T-helper 2 cell treated with Interferon-gamma antibody and Interleukin-4, amounts not matched to agents 5 μg/mL and 100 μg/mL, for 36 hours (primary cell): ENCODE data around the gene LXN.

Experiments
- DNase-seq: peaks from one replicate; pipeline ENCODE4 v3.0.0; 2021; ENCODE audit warnings: low spot score
- H3K27ac Mint-ChIP-seq: one replicate; pipeline ENCODE4 v1.8.0; 2021; ENCODE audit warnings: mild to moderate bottlenecking, mixed read lengths
- H3K27me3 Mint-ChIP-seq: one replicate; pipeline ENCODE4 v1.8.0; 2021; ENCODE audit warnings: low read depth, mixed read lengths
- H3K36me3 Mint-ChIP-seq: one replicate; pipeline ENCODE4 v1.8.0; 2021; ENCODE audit warnings: low read depth, mixed read lengths
- H3K4me1 Mint-ChIP-seq: one replicate; pipeline ENCODE4 v1.8.0; 2021; ENCODE audit warnings: low read depth, mixed read lengths
- H3K4me3 Mint-ChIP-seq: one replicate; pipeline ENCODE4 v1.8.0; 2022; ENCODE audit warnings: mild to moderate bottlenecking, moderate library complexity, mixed read lengths
- H3K9me3 Mint-ChIP-seq: one replicate; pipeline ENCODE4 v1.8.0; 2021; ENCODE audit warnings: mixed read lengths

LXN gene, protein sequence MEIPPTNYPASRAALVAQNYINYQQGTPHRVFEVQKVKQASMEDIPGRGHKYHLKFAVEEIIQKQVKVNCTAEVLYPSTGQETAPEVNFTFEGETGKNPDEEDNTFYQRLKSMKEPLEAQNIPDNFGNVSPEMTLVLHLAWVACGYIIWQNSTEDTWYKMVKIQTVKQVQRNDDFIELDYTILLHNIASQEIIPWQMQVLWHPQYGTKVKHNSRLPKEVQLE

DNA sequence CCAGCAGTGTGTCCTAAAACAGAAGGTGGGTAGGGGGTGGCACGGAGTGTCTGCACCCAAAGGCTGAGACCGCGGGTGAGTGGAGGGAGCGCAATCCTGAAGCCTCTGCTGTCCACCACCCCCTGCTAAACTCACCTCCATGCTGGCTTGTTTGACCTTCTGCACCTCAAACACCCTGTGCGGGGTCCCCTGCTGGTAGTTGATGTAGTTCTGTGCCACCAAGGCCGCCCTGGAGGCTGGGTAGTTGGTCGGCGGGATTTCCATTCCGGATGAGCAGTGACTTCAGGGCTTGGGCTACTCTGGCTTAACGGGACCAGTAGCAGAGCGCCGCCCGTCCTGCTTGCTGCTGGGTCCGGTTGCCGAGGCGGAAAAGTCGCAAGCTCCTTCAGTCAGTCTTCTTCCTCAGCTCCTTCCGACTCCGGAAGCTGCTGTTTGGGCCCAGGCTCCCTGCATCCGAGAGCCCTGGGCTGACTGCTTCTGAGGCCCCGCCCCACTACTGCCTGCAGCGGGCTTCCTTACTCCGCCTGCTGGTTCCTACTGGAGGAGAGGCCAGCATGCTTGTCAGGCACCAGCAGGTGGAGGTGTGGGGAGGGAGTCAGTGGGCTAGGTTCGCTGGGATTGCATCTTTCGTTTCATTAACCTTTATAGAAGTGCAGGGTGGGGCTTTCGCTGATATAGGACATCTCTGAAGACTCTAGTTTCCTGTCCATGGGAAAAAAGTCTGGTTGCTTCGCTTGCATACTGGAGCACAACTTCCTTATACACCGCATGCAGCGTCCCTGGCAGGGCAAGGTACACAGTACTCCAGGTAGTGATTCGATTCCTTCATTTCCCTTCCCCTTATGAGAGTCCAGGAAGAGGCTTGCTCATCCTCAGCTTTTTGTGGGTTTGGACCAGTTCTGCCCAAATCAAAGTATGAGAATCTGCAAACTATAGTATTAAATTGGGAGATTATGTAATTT lies at the start of gene LXN:
Gene LXN, minus strand, starts transcription at position 434 of the 962 bp plus-strand sequence. Its CDS starts 170 bp downstream, at position 264.
- Mint-ChIP-seq H3K4me1 (peaks cover 17% of the 10 kb centered on the region), H3K9me3 (no peaks in the 10 kb centered on the region), H3K36me3 (peaks cover 31% of the 10 kb centered on the region), H3K4me3 (peak within 1 kb of the TSS; percentile 89), H3K27me3 (no peaks in the 10 kb centered on the region), H3K27ac (peak within 1 kb of the TSS; percentile 95)
- DNase-seq: peak; percentile 81

DNA sequence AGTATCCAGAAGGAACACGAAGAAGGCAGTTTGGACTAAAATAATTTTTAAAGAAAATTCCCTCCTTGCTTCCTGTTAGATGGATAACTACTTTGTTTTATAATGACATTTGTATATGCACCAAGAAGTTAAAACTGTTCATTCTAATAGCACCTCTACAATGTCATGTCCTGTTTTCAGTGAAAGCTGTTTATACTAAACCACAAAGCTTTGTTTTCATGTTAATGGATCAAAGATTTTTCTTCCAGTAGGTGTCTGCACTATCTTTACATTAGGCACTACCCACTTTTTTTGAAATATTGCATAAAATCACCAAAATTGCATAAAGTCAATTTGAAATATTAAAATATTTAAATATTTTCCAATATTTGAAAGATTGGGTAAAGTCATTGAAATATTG lies 49.7 kb upstream of the LXN start:
- Mint-ChIP-seq H3K27me3 (no peaks in the 10 kb centered on the region), H3K9me3 (no peaks in the 10 kb centered on the region), H3K4me1 (peaks cover 17% of the 10 kb centered on the region), H3K36me3 (peaks cover 15% of the 10 kb centered on the region), H3K27ac (no peak overlapping the region), H3K4me3 (no peak overlapping the region)
- DNase-seq: no peak

DNA sequence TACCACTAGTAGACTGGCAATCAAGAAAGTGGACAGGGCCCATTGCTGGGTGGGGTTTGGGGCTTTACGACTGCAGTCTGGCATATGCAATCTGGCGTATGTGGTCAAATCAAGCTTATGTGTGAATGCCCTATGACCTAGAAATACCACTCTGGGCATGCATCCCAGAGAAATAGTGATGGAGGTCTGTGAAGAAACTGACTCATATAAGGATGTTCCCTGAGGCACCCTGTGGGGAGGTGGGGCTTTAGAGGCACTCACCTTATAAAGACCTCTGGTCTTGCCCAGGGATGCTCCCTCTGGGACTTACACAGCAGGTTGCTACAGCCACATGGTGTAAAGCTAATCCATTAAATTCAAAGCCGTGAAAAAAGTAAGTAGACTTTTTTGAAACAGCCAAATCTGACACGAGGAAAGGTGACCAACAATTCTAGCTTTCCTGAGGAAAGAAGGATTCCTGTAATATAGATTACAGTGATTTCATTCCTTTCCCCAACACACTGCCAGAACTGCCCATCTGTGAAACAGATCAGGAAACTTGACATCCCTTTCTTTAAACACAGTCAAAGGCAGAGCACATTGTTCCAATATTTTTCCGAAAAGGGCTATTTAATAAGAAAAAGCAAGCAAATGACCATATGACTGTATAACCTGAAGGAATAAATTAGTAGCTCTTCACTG lies 46.2 kb upstream of the LXN start:
- Mint-ChIP-seq H3K4me3 (no peak overlapping the region), H3K4me1 (peaks cover 19% of the 10 kb centered on the region), H3K27ac (no peak overlapping the region), H3K36me3 (peaks cover 15% of the 10 kb centered on the region), H3K27me3 (no peaks in the 10 kb centered on the region), H3K9me3 (no peaks in the 10 kb centered on the region)
- no peak for DNase-seq

DNA sequence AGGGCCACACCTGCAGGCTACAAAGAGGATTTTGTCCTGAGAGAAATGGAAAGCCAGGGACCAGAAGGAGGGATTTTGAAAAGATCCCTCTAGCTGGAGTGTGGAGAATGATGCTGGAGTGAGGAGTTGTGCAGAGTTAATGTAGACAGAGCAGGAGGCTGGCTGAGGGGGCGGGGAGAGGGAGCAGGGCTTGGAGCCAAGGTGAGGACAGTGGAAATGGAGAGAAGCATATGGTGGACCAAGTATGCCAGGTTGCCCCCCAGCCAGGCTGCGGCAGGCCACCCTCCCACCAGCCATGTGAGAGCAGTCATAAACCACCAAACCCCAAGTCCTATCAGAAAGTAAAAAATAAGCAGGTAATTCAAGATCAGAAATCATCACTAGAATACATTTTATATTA lies 45.1 kb upstream of the LXN start:
- Mint-ChIP-seq H3K4me3 (no peak overlapping the region), H3K4me1 (peaks cover 15% of the 10 kb centered on the region), H3K27ac (no peak overlapping the region), H3K27me3 (no peaks in the 10 kb centered on the region), H3K36me3 (peaks cover 11% of the 10 kb centered on the region), H3K9me3 (no peaks in the 10 kb centered on the region)
- DNase-seq: no peak

DNA sequence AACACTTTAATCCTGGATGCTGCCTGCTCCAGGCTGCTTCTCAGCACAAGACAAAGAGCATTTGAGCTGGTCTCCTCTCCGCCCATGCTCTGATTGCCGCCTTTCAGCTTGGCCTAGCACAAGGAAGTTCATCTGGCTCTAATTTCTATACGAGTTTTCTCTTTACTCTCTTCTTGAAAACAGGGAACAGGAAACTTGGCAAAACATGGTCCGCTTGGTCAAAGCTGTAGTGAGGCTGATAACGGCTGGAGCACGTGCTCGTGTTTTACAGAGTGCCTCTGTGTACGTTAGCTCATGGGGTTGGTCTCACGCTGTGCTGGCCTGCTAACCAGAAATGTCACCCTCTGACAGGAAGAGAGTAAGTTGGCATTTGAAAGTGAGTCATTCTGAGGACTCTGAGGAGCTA lies 40.6 kb upstream of the LXN start:
- Mint-ChIP-seq H3K9me3 (no peaks in the 10 kb centered on the region), H3K4me3 (no peak overlapping the region), H3K36me3 (peaks cover 19% of the 10 kb centered on the region), H3K4me1 (peaks cover 5% of the 10 kb centered on the region), H3K27ac (no peak overlapping the region), H3K27me3 (no peaks in the 10 kb centered on the region)
- no peak for DNase-seq

DNA sequence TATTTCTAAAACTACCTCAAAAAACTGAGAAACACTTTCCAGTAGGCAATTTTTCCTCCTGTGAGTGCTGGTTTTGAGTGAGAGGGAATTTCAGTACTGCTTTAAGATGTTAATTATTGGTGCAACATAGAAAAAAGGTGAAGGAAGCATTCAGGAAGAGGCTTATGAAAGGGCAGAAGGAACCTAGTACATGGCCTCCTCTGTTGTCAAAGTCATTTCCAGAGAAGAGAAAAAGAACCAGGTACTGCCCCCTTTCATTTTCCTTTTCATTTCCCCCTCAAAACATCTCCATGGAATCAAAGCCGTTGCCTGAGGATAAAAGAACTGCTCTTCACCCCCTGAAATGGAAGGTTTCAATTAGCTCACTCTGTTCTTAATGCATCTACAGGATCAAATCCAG lies 40.0 kb upstream of the LXN start:
- peaks cover 5% of the 10 kb centered on the region for H3K4me1 Mint-ChIP-seq
- H3K4me3 Mint-ChIP-seq: no peak overlapping the region
- H3K9me3 Mint-ChIP-seq: no peaks in the 10 kb centered on the region
- H3K36me3 Mint-ChIP-seq: peaks cover 20% of the 10 kb centered on the region
- no peak for DNase-seq
- no peaks in the 10 kb centered on the region for H3K27me3 Mint-ChIP-seq
- H3K27ac Mint-ChIP-seq: no peak overlapping the region

DNA sequence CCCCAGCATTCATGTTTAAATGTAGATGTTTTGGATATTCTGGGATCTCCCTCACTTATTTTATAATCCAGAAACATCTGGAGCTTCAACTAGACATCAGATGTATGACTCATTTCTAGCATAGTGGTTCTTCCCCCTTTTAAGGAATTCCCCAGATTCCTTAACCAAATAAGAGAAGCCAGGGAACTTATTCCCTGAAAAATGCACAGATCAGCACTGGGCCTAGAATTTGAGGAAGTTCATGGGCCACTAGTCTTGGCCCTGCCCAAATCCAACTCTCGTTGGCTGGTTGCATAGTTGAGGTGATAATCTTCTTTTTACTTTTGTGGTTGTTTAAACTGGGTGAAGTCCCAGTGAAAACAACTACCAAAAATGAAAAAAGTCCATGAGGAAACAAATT lies 39.4 kb upstream of the LXN start:
- Mint-ChIP-seq H3K4me3 (no peak overlapping the region), H3K36me3 (peaks cover 20% of the 10 kb centered on the region), H3K27ac (no peak overlapping the region), H3K4me1 (peaks cover 5% of the 10 kb centered on the region), H3K9me3 (no peaks in the 10 kb centered on the region), H3K27me3 (no peaks in the 10 kb centered on the region)
- DNase-seq: no peak

DNA sequence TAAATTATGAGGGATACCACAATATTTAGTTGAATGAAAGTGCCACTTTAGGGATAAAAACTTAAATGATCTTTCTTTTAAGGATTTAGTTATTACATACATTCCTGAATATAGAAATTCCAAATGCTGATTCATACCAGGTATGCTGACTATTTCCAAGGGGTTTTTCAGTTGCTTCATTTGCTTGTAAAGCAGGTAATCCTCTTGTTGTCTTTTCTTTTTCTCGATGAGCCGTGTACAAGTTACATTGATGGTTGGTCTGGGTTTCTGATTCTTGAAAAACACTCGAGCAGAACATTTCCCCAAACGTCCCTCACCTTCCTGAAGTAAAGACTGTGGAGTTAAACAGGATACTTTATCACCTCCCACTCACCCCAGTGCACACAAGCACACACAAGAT lies 38.2 kb upstream of the LXN start:
- peaks cover 20% of the 10 kb centered on the region for H3K36me3 Mint-ChIP-seq
- no peaks in the 10 kb centered on the region for H3K27me3 Mint-ChIP-seq
- H3K4me1 Mint-ChIP-seq: peaks cover 5% of the 10 kb centered on the region
- H3K9me3 Mint-ChIP-seq: no peaks in the 10 kb centered on the region
- H3K27ac Mint-ChIP-seq: no peak overlapping the region
- no peak for DNase-seq
- H3K4me3 Mint-ChIP-seq: no peak overlapping the region

DNA sequence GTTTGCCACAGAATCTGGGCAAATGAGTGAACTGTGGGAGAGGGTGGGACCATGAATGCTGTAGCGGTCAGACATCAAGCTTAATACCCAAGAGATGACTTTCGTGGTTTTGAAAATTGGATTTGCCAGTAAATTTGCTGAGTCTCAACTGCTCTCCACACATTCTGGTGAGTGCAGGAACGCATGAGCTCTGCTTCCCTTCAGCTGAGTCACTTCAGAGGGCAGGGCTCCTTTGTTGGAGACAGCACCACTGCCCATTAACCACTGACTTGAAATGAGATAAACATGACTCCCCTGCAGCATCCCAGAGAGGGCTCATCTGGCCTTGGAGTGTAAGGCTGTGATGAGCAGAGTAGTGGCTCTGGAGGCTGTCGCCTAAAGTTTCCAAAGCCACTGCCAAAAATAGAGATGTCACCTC lies 37.2 kb upstream of the LXN start:
- no peak for DNase-seq
- H3K27me3 Mint-ChIP-seq: no peaks in the 10 kb centered on the region
- no peaks in the 10 kb centered on the region for H3K9me3 Mint-ChIP-seq
- H3K36me3 Mint-ChIP-seq: peaks cover 20% of the 10 kb centered on the region
- peaks cover 5% of the 10 kb centered on the region for H3K4me1 Mint-ChIP-seq
- H3K27ac Mint-ChIP-seq: no peak overlapping the region
- no peak overlapping the region for H3K4me3 Mint-ChIP-seq

DNA sequence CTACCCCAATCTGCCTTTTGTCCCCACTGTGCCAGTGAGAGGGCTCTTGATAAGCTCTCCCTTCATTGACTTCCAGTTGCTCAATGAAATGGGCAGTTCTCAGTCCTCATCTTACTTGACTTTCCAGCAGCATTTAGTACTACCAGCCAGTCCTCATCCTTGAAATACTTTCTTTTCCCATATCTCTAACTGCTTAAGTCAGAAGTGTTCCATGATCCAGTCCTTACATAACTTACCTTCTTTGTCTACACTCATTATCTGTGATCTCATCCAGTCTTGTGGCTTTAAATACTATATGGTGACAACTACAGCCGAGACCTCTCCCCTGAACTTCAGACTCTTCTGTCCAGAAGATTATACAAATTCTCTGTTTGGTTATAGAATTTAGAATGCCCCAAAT lies 31.1 kb upstream of the LXN start:
- DNase-seq: no peak
- Mint-ChIP-seq H3K27me3 (no peaks in the 10 kb centered on the region), H3K9me3 (no peaks in the 10 kb centered on the region), H3K27ac (no peak overlapping the region), H3K4me1 (peaks cover 5% of the 10 kb centered on the region), H3K36me3 (peaks cover 7% of the 10 kb centered on the region), H3K4me3 (no peak overlapping the region)

DNA sequence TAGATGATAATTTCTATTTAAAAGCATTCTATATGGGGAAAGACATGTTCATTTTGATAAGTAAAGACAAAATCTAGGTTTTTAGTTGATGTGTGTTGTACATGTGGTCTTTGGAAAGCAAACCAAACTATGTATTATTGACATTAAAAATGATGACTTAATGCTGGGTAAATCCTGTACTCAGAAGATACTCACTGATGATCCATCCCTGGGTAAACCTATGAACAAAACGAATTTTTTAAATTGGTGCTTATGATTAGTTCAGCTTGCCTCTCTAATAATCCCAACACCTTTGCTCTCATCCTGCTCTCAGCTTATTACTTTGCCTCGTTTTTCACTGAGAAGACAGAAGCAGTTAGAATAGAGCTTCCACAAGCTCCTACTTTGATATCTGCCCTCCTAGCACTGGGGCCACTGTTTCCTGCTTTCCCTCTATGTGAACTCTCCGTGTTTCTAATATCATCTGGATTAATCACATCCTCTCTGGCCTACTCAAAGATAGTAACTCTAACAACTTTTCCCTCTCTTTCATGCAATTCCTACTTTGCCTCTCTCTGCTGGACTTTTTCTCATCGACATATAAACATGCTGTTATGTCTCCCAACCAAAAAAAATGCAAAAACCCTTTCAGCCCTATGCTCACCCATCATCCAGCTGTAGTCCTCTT lies 30.5 kb upstream of the LXN start:
- peaks cover 2% of the 10 kb centered on the region for H3K36me3 Mint-ChIP-seq
- no peak overlapping the region for H3K4me3 Mint-ChIP-seq
- H3K4me1 Mint-ChIP-seq: peaks cover 5% of the 10 kb centered on the region
- H3K9me3 Mint-ChIP-seq: no peaks in the 10 kb centered on the region
- no peak overlapping the region for H3K27ac Mint-ChIP-seq
- H3K27me3 Mint-ChIP-seq: no peaks in the 10 kb centered on the region
- DNase-seq: no peak

DNA sequence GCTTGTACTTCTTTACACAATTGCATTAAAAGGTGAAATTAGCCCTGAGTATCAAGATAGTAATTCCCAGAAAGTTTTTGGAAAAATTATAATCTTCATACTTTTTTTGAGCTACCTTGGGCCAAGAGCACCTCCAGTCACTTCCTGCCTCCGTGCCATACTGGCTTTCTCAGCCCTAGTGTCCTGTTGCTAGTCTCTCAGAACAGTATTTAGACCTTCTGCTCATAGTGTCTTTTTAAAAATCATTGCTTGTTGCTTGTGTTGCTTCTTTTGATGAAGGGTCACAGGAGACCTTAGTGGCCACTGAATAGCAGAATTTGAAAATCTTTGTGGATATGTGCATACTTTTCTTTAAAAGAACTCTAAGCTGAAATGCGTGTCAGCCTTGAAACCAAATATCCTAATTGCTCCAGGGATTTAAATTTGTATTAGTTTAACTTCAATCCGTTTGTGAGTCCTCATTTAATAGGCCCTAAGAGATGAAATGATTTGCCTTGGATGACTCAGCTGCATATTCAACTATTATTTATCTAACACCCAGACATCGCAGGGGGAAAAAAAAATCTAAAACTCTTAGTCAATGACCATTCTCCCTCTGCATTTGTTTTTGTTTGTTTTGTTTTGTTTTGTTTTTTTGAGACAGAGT lies 29.1 kb upstream of the LXN start:
- DNase-seq: no peak
- H3K36me3 Mint-ChIP-seq: peaks cover 2% of the 10 kb centered on the region
- no peaks in the 10 kb centered on the region for H3K9me3 Mint-ChIP-seq
- H3K27ac Mint-ChIP-seq: no peak overlapping the region
- H3K4me1 Mint-ChIP-seq: peaks cover 5% of the 10 kb centered on the region
- no peaks in the 10 kb centered on the region for H3K27me3 Mint-ChIP-seq
- H3K4me3 Mint-ChIP-seq: no peak overlapping the region

DNA sequence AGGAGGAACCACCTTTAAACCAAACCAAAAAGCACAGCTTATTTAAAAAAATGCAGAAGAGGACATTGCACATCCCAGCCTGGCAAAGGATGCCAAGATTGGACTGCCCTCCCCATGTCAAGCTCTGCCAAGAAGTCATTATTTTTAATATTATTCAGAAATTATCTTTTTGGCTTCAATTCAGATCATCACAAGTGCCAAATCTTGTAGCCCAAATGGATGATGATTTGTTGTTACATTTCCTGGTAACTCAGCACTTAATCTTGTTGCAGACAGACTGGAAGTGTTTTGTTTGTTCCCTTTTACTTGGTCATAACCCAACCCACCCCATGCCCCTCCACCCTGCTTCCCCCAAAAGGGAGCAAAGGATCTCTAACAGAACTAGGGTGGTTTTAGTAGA lies 28.1 kb upstream of the LXN start:
- Mint-ChIP-seq H3K27me3 (no peaks in the 10 kb centered on the region), H3K4me1 (peaks cover 5% of the 10 kb centered on the region), H3K4me3 (no peak overlapping the region), H3K9me3 (no peaks in the 10 kb centered on the region), H3K36me3 (peaks cover 2% of the 10 kb centered on the region), H3K27ac (no peak overlapping the region)
- DNase-seq: no peak
